MM.1S (cell line): Measurements from ENCODE around the gene A1BG.

Experiments used
- CTCF ChIP-seq: fragments of 300-600 bp; sonication (generic); IDR thresholded peaks from 2 replicates; pipeline ENCODE4 v1.5.1; 2016; ENCODE audit warnings: antibody characterized with exemption, low read length, mixed read lengths
- EZH2 ChIP-seq: fragments of 300-600 bp; sonication (generic); optimal IDR thresholded peaks from 2 replicates; pipeline ENCODE3; 2017; ENCODE audit warnings: low read depth, mild to moderate bottlenecking, antibody characterized with exemption, low read length, mixed read lengths

- TF ChIP-seq EZH2 (no peak), CTCF (no peak)
Measured at GRCh38 chr19:58325311-58326022, 27.8 kb downstream of the A1BG start.
